H9 (cell line): ENCODE results near the gene PDXK. TPM values are rescaled to one million over a fixed set of nuclear protein-coding genes. Genes with fewer than 3 reads are reported as not detected.

Experiments used
- DNase-seq: peaks from one replicate; pipeline ENCODE4 v3.0.0-alpha.2; 2017
- H2AFZ ChIP-seq: one replicate; pipeline ENCODE4 v1.6.1; 2013; ENCODE audit warnings: mild to moderate bottlenecking, low read length, control low read depth, moderate library complexity
- H2AK5ac ChIP-seq: 2 replicates; pipeline ENCODE4 v1.6.1; 2013; ENCODE audit warnings: low read length, control low read depth, mixed read lengths; ENCODE audit not compliant: insufficient read length
- H2BK120ac ChIP-seq: one replicate; pipeline ENCODE4 v1.6.1; 2013; ENCODE audit warnings: low read depth, mild to moderate bottlenecking, low read length, control low read depth, inconsistent platforms; ENCODE audit not compliant: poor library complexity, severe bottlenecking
- H2BK12ac ChIP-seq: 2 replicates; pipeline ENCODE4 v1.6.1; 2013; ENCODE audit warnings: low read length, control low read depth, mixed read lengths, low read depth; ENCODE audit not compliant: insufficient read length
- H2BK15ac ChIP-seq: 2 replicates; pipeline ENCODE4 v1.6.1; 2013; ENCODE audit warnings: low read depth, low read length, control low read depth
- H2BK20ac ChIP-seq: one replicate; pipeline ENCODE4 v1.6.1; 2013; ENCODE audit warnings: low read depth, mild to moderate bottlenecking, low read length, control low read depth, inconsistent platforms; ENCODE audit not compliant: poor library complexity, severe bottlenecking
- H2BK5ac ChIP-seq: 2 replicates; pipeline ENCODE4 v1.6.1; 2013; ENCODE audit warnings: low read length, control low read depth, mixed read lengths; ENCODE audit not compliant: insufficient read length
- H3K14ac ChIP-seq: 2 replicates; pipeline ENCODE4 v1.6.1; 2013; ENCODE audit warnings: low read length, control low read depth; ENCODE audit not compliant: insufficient read depth
- H3K18ac ChIP-seq: 2 replicates; pipeline ENCODE4 v1.6.1; 2013; ENCODE audit warnings: low read depth, mild to moderate bottlenecking, mixed read lengths, low read length, control low read depth; ENCODE audit not compliant: insufficient read length
- H3K23ac ChIP-seq: 2 replicates; pipeline ENCODE4 v1.6.1; 2013; ENCODE audit warnings: low read length, control low read depth, mixed read lengths, low read depth; ENCODE audit not compliant: insufficient read length
- H3K23me2 ChIP-seq: 2 replicates; pipeline ENCODE4 v1.6.1; 2013; ENCODE audit warnings: low read depth, mild to moderate bottlenecking, mixed read lengths, low read length, control low read depth; ENCODE audit not compliant: insufficient read length, poor library complexity, severe bottlenecking
- H3K27ac ChIP-seq: 2 replicates; pipeline ENCODE4 v1.5.1; 2013; ENCODE audit warnings: low read length, control low read depth, mixed read lengths, low read depth; ENCODE audit not compliant: insufficient read length
- H3K27me3 ChIP-seq: 2 replicates; pipeline ENCODE4 v1.6.1; 2013; ENCODE audit warnings: low read length, control low read depth, inconsistent platforms; ENCODE audit not compliant: insufficient read depth
- H3K4ac ChIP-seq: 2 replicates; pipeline ENCODE4 v1.6.1; 2013; ENCODE audit warnings: low read depth, mild to moderate bottlenecking, control low read depth, inconsistent platforms, low read length, moderate library complexity
- H3K4me1 ChIP-seq: 2 replicates; pipeline ENCODE4 v1.6.1; 2013; ENCODE audit warnings: low read length, control low read depth, inconsistent platforms; ENCODE audit not compliant: insufficient read depth
- H3K4me2 ChIP-seq: 2 replicates; pipeline ENCODE4 v1.6.1; 2013; ENCODE audit warnings: low read length, control low read depth, mixed read lengths; ENCODE audit not compliant: insufficient read length, insufficient read depth
- H3K56ac ChIP-seq: 2 replicates; pipeline ENCODE4 v1.6.1; 2013; ENCODE audit warnings: low read depth, mild to moderate bottlenecking, mixed read lengths, low read length, control low read depth; ENCODE audit not compliant: insufficient read length
- H3K79me1 ChIP-seq: 2 replicates; pipeline ENCODE4 v1.6.1; 2013; ENCODE audit warnings: low read depth, mild to moderate bottlenecking, moderate library complexity, low read length, control low read depth, inconsistent platforms; ENCODE audit not compliant: insufficient read depth, poor library complexity, severe bottlenecking
- H3K79me2 ChIP-seq: 2 replicates; pipeline ENCODE4 v1.6.1; 2013; ENCODE audit warnings: low read length, control low read depth, inconsistent platforms; ENCODE audit not compliant: insufficient read depth
- H3K9ac ChIP-seq: 2 replicates; pipeline ENCODE4 v1.6.1; 2013; ENCODE audit warnings: low read length, control low read depth, mixed read lengths; ENCODE audit not compliant: insufficient read length; ENCODE audit errors: extremely low read depth
- H3K9me3 ChIP-seq: one replicate; pipeline ENCODE4 v1.6.1; 2013; ENCODE audit warnings: low read depth, low read length, inconsistent platforms; ENCODE audit not compliant: control insufficient read depth
- H3T11ph ChIP-seq: one replicate; pipeline ENCODE4 v1.6.1; 2013; ENCODE audit warnings: mild to moderate bottlenecking, low read length, control low read depth, inconsistent platforms
- H4K20me1 ChIP-seq: one replicate; pipeline ENCODE4 v1.6.1; 2013; ENCODE audit not compliant: control insufficient read depth, insufficient read length, insufficient read depth
- H4K5ac ChIP-seq: 2 replicates; pipeline ENCODE4 v1.6.1; 2013; ENCODE audit warnings: low read depth, mild to moderate bottlenecking, mixed read lengths, low read length, control low read depth; ENCODE audit not compliant: insufficient read length
- H4K8ac ChIP-seq: replicated peaks from 2 replicates; pipeline ENCODE4 v1.6.1; 2013; ENCODE audit warnings: low read length, control low read depth, mixed read lengths, low read depth; ENCODE audit not compliant: insufficient read length
- H4K91ac ChIP-seq: 2 replicates; pipeline ENCODE4 v1.6.1; 2013; ENCODE audit warnings: low read depth, mild to moderate bottlenecking, moderate library complexity, mixed read lengths, low read length, control low read depth; ENCODE audit not compliant: insufficient read length
- H3K27ac Mint-ChIP-seq, 3 experiments: 2 replicates in 2 of 3; 3 replicates in 1 of 3; pipeline ENCODE4 v1.8.0; 2020 to 2021; ENCODE audit warnings: mixed read lengths in 3 of 3, mild to moderate bottlenecking in 1 of 3, moderate library complexity in 1 of 3
- H3K27me3 Mint-ChIP-seq: 2 replicates; pipeline ENCODE4 v1.8.0; 2021; ENCODE audit warnings: low read depth, mild to moderate bottlenecking, moderate library complexity, mixed read lengths
- H3K36me3 Mint-ChIP-seq, 3 experiments: 2 replicates in 2 of 3; 3 replicates in 1 of 3; pipeline ENCODE4 v1.8.0; 2020 to 2021; ENCODE audit warnings: low read depth in 3 of 3, mixed read lengths in 3 of 3; ENCODE audit not compliant: insufficient read depth in 1 of 3
- H3K4me1 Mint-ChIP-seq, 2 experiments: 2 replicates each; pipeline ENCODE4 v1.8.0; 2020; ENCODE audit warnings: mixed read lengths in 2 of 2
- H3K4me3 Mint-ChIP-seq, 2 experiments: 2 replicates in 1 of 2; 3 replicates in 1 of 2; pipeline ENCODE4 v1.8.0; 2020 to 2021; ENCODE audit warnings: mild to moderate bottlenecking in 2 of 2, mixed read lengths in 2 of 2, moderate library complexity in 1 of 2
- H3K9me3 Mint-ChIP-seq, 2 experiments: 2 replicates in 1 of 2; 3 replicates in 1 of 2; pipeline ENCODE4 v1.8.0; 2020; ENCODE audit warnings: mild to moderate bottlenecking in 2 of 2, mixed read lengths in 2 of 2, moderate library complexity in 1 of 2
- CTCF ChIP-seq: fragments of 200-600 bp; sonication (generic); conservative IDR thresholded peaks from 3 replicates; pipeline ENCODE4 v1.8.0; 2021; ENCODE audit warnings: antibody characterized with exemption, mild to moderate bottlenecking
- WGBS: extraction: QIAGEN DNeasy Blood & Tissue Kit; methylation state at CpG from one replicate; pipeline ENCODE4 v1.1.7; 2013; ENCODE audit warnings: missing lambda C conversion rate, low lambda C conversion rate, mixed read lengths; ENCODE audit not compliant: insufficient read length; ENCODE audit errors: extremely low coverage; 5-methylcytosine and 5-hydroxymethylcytosine counted together
- total RNA-seq: library from RNA; stranded (reverse); gene quantifications from 2 replicates; pipeline ENCODE4 v1.2.1, GENCODE V29; 2021

The PDXK gene
- total RNA-seq, 1 experiment from 2014 or later, result 109 TPM

GRCh38 chr21:43686811-43687565 is 31.9 kb upstream of the PDXK start:
- Histone ChIP-seq H3K18ac (no peak overlapping the region), H3K79me1 (no peaks in the 10 kb centered on the region), H3K9me3 (no peaks in the 10 kb centered on the region), H2BK12ac (no peak overlapping the region), H3K79me2 (no peaks in the 10 kb centered on the region), H3K4ac (no peak overlapping the region), H3K23me2 (no peaks in the 10 kb centered on the region), H2BK20ac (no peak overlapping the region), H3K27me3 (no peaks in the 10 kb centered on the region), H2AFZ (no peak overlapping the region), H3T11ph (no peak overlapping the region), H4K20me1 (no peaks in the 10 kb centered on the region), H4K8ac (no peak overlapping the region), H3K9ac (no peak overlapping the region), H2BK5ac (no peak overlapping the region), H2BK15ac (no peak overlapping the region), H4K5ac (no peak overlapping the region), H3K27ac (no peak overlapping the region), H3K14ac (no peak overlapping the region), H4K91ac (no peak overlapping the region), H3K4me1 (no peaks in the 10 kb centered on the region), H3K23ac (no peak overlapping the region), H3K4me2 (no peak overlapping the region), H3K56ac (no peak overlapping the region), H2AK5ac (no peak overlapping the region), H2BK120ac (no peak overlapping the region)
- H3K36me3 Mint-ChIP-seq, result peaks cover 50 to 94% (median 87%) of the 10 kb centered on the region in 3 experiments; a peak in 6 of 7 replicates
- H3K9me3 Mint-ChIP-seq, result no peaks in the 10 kb centered on the region
- H3K4me1 Mint-ChIP-seq, result no peaks in the 10 kb centered on the region
- no peak for DNase-seq
- no peaks in the 10 kb centered on the region for H3K27me3 Mint-ChIP-seq
- H3K27ac Mint-ChIP-seq, result peak overlapping the region in 2 of 3 experiments; percentile 44 to 49; a peak in 1 of 7 replicates
- H3K4me3 Mint-ChIP-seq, result no peak overlapping the region; a peak in 1 of 5 replicates
- WGBS, result no CpG with 5 or more reads among the region's 21 CpGs
- TF ChIP-seq CTCF, result no peak
